ENCODE results near the gene TMA16.

DNA sequence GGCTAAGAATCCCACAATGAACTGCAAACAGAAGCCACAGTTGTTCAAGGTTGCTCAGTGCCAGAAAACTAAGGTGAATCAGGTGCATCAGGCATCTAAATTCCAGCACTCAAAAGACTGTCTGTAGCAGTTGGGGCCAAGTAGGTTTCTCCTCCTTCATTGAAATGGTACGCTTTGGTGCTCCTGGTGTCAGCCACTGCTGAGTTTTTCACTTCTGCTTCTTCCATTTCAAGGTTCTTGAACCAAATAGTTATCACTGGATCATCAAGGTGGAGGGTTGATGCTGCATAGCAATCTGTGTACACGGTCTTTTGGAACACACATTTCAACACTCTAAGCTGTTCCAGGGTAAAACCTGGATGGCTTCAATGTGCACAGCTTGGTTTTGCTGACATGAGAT is 74.4 kb downstream of the TMA16 start:
- TF ChIP-seq, protein P1, sequence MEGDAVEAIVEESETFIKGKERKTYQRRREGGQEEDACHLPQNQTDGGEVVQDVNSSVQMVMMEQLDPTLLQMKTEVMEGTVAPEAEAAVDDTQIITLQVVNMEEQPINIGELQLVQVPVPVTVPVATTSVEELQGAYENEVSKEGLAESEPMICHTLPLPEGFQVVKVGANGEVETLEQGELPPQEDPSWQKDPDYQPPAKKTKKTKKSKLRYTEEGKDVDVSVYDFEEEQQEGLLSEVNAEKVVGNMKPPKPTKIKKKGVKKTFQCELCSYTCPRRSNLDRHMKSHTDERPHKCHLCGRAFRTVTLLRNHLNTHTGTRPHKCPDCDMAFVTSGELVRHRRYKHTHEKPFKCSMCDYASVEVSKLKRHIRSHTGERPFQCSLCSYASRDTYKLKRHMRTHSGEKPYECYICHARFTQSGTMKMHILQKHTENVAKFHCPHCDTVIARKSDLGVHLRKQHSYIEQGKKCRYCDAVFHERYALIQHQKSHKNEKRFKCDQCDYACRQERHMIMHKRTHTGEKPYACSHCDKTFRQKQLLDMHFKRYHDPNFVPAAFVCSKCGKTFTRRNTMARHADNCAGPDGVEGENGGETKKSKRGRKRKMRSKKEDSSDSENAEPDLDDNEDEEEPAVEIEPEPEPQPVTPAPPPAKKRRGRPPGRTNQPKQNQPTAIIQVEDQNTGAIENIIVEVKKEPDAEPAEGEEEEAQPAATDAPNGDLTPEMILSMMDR (IDR thresholded peaks at IDR 0.05; ENCODE audit: low read depth, low read length, poor library complexity, severe bottlenecking): no peak
- no peak for TF ChIP-seq EZH2phosphoT487 (IDR thresholded peaks at IDR 0.05; ENCODE audit: borderline replicate concordance, low read length)
